ENCODE measurements around the gene LZIC.

DNA sequence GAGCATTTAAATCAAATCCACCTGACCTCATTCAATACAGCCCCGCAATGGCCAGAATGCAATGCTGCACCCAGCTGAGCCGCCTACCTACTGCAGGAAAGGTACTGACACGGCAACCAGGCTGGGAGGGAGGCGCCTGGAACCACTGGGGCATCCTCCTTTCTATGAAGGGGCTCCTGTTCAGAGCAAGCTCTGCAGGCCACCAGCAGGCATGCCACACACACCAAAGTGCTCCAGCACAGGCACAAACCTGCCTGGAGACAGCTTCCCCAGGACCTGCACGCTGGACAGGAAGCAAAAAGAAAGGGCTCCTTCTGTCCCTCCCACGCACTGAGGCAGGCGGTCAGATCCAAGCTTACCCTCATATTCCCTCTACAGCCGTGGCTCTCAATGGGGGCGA is 54.3 kb downstream of the LZIC start:
- TF ChIP-seq, protein P1, sequence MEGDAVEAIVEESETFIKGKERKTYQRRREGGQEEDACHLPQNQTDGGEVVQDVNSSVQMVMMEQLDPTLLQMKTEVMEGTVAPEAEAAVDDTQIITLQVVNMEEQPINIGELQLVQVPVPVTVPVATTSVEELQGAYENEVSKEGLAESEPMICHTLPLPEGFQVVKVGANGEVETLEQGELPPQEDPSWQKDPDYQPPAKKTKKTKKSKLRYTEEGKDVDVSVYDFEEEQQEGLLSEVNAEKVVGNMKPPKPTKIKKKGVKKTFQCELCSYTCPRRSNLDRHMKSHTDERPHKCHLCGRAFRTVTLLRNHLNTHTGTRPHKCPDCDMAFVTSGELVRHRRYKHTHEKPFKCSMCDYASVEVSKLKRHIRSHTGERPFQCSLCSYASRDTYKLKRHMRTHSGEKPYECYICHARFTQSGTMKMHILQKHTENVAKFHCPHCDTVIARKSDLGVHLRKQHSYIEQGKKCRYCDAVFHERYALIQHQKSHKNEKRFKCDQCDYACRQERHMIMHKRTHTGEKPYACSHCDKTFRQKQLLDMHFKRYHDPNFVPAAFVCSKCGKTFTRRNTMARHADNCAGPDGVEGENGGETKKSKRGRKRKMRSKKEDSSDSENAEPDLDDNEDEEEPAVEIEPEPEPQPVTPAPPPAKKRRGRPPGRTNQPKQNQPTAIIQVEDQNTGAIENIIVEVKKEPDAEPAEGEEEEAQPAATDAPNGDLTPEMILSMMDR (optimal IDR thresholded peaks at IDR 0.05 in 1 of 3, IDR thresholded peaks at IDR 0.05 in 1 of 3, conservative IDR thresholded peaks at IDR 0.05 in 1 of 3; ENCODE audit: extremely low read depth in 1 of 3, insufficient read depth in 2 of 3, low read length in 3 of 3), result no peak
- no peak for TF ChIP-seq EZH2 (IDR thresholded peaks at IDR 0.05; ENCODE audit: low read length)
